B cell (primary cell): ENCODE data around the gene GTF3C5.

Experiments
- CTCF ChIP-seq: fragments of 200-600 bp; IDR thresholded peaks from one replicate; pipeline ENCODE4 v1.8.0; 2022; ENCODE audit warnings: antibody characterized with exemption, mild to moderate bottlenecking
- EZH2 ChIP-seq: IDR thresholded peaks from 2 replicates; pipeline ENCODE4 v1.6.1; 2012; ENCODE audit warnings: borderline replicate concordance, low read depth, mild to moderate bottlenecking, moderate library complexity, low read length; ENCODE audit not compliant: insufficient read depth, poor library complexity, severe bottlenecking

- TF ChIP-seq CTCF (no peak), EZH2 (no peak)
These were observed 13.3 kb downstream of the GTF3C5 start for GRCh38 chr9:133044125-133044524.
